COR-L47 (cell line): ENCODE results near the gene DPT.

ENCODE experiments used
- DNase-seq: peaks from one replicate; lab custom pipeline; 2025; lab: John Stamatoyannopoulos, UW

The DPT gene

GRCh38 chr1:168735974-168736373, 7.0 kb upstream of the DPT start:
- no peak for DNase-seq

- peak; percentile 7 for DNase-seq
Observed at GRCh38 chr1:168734946-168735345, 5.9 kb upstream of the DPT start.

GRCh38 chr1:168734271-168734670, 5.3 kb upstream of the DPT start:
- DNase-seq = no peak

- DNase-seq = no peak
Observed at GRCh38 chr1:168733241-168733640, 4.2 kb upstream of the DPT start.

GRCh38 chr1:168732736-168733135, 3.7 kb upstream of the DPT start:
- no peak for DNase-seq

- DNase-seq = no peak
Observed at GRCh38 chr1:168731244-168731953, 2.4 kb upstream of the DPT start.

GRCh38 chr1:168729405-168729802, 398 bp upstream of the DPT start:
- DNase-seq = no peak

- no peak for DNase-seq
Observed at GRCh38 chr1:168726719-168727118, 2.3 kb downstream of the DPT start.

GRCh38 chr1:168726281-168726680, 2.7 kb downstream of the DPT start:
- DNase-seq = no peak

GRCh38 chr1:168725831-168726230, 3.2 kb downstream of the DPT start:
- no peak for DNase-seq

GRCh38 chr1:168725060-168725459, 3.9 kb downstream of the DPT start:
- no peak for DNase-seq

GRCh38 chr1:168723000-168723399, 6.0 kb downstream of the DPT start:
- no peak for DNase-seq

GRCh38 chr1:168720839-168721238, 8.2 kb downstream of the DPT start:
- DNase-seq = no peak

- no peak for DNase-seq
Observed at GRCh38 chr1:168719306-168720111, 9.5 kb downstream of the DPT start.

GRCh38 chr1:168717906-168718891, 10.8 kb downstream of the DPT start:
- no peak for DNase-seq

- peak; percentile 51 for DNase-seq
Observed at GRCh38 chr1:168714012-168714411, 15.0 kb downstream of the DPT start.

- DNase-seq = no peak
Observed at GRCh38 chr1:168709405-168710363, 19.3 kb downstream of the DPT start.

- DNase-seq = no peak
Observed at GRCh38 chr1:168708698-168709404, 20.2 kb downstream of the DPT start.

- no peak for DNase-seq
Observed at GRCh38 chr1:168706391-168706992, 22.5 kb downstream of the DPT start.
